Sigmoid colon (tissue), 7 donors: ENCODE data around the gene CTXND1. TPM values are rescaled to one million over a fixed set of nuclear protein-coding genes. Genes with fewer than 3 reads are reported as not detected.

Experiments
- DNase-seq: peaks from one replicate; pipeline ENCODE4 v3.0.0-alpha.2; 2019
- H3K27ac ChIP-seq, 4 donors: fragments of 200-600 bp; sonication (generic); one replicate each; pipeline ENCODE4 v1.5.1; 2016 to 2019; ENCODE audit warnings: mild to moderate bottlenecking in 1 of 4
- H3K27me3 ChIP-seq, 3 donors: fragments of 200-600 bp; sonication (generic); one replicate each; pipeline ENCODE4 v1.5.1; 2019; ENCODE audit warnings: mild to moderate bottlenecking in 1 of 3
- H3K36me3 ChIP-seq, 4 donors: fragments of 200-600 bp; sonication (generic); one replicate each; pipeline ENCODE4 v1.5.1; 2016 to 2019
- H3K4me1 ChIP-seq, 4 donors: fragments of 200-600 bp; sonication (generic); one replicate each; pipeline ENCODE4 v1.5.1; 2017 to 2019
- H3K4me3 ChIP-seq, 4 donors: fragments of 200-600 bp; sonication (generic); one replicate each; pipeline ENCODE4 v1.5.1; 2017 to 2019; ENCODE audit warnings: mild to moderate bottlenecking in 2 of 4, moderate library complexity in 1 of 4
- H3K9me3 ChIP-seq, 4 donors: fragments of 200-600 bp in 3 of 4; sonication (generic) in 3 of 4; one replicate each; pipeline versions ENCODE4 v1.5.1 to v1.6.1; 2013 to 2019
- CTCF ChIP-seq, 4 experiments: fragments of 450-650 bp in 3 of 4; fragments of 200-600 bp in 1 of 4; IDR thresholded peaks; one replicate each; pipeline ENCODE4 v1.5.1; 2016 to 2019; ENCODE audit warnings: antibody characterized with exemption in 4 of 4, mild to moderate bottlenecking in 3 of 4, moderate library complexity in 2 of 4
- EP300 ChIP-seq, 4 donors: sonication (generic); formaldehyde crosslinking; IDR thresholded peaks; one replicate each; pipeline ENCODE4 v1.6.1; 2017; ENCODE audit warnings: antibody characterized with exemption in 4 of 4
- POLR2A ChIP-seq, 2 donors: fragments of 450-650 bp; IDR thresholded peaks; one replicate each; pipeline ENCODE4 v1.6.1; 2016; ENCODE audit warnings: antibody characterized with exemption in 2 of 2, mild to moderate bottlenecking in 2 of 2, moderate library complexity in 2 of 2
- POLR2AphosphoS5 ChIP-seq, 4 donors: sonication (generic); formaldehyde crosslinking; IDR thresholded peaks; one replicate each; pipeline ENCODE4 v1.6.1; 2017; ENCODE audit warnings: antibody characterized with exemption in 4 of 4
- WGBS, 2 donors: extraction: QIAGEN DNeasy Blood & Tissue Kit; methylation state at CpG; one replicate each; pipeline ENCODE4 v1.1.7; 2013; 5-methylcytosine and 5-hydroxymethylcytosine counted together
- intact Hi-C: fragments of 100-400 bp; cut with DNase I; formaldehyde crosslinking; loops from one replicate; pipeline ENCODE4 v1.15.1; 2023
- polyA plus RNA-seq, 3 donors: library from polyadenylated mRNA; stranded (reverse); fragments of 200-250 nt; gene quantifications; one replicate each; pipeline ENCODE4 v1.2.3, GENCODE V29; 2013
- total RNA-seq, 4 donors: library from RNA; depleted of rRNA; stranded (reverse); fragments of >200 nt; gene quantifications; one replicate each; pipeline ENCODE4 v1.1.0, GENCODE V29; 2016
- donor health status: healthy with polysubstance abuse.
- donor health status: Bipolar disorder and iron deficiency.
- donor health status: healthy.

CTXND1 gene
- total and polyA plus RNA-seq, 7 donors = 0.16 to 0.71 (median 0.55) TPM

- Histone ChIP-seq H3K9me3 (no peaks in the 10 kb centered on the region), H3K4me1 (no peaks in the 10 kb centered on the region), H3K27ac (no peak overlapping the region), H3K27me3 (peaks cover 0 to 4% (median 0%) of the 10 kb centered on the region in 3 donors), H3K36me3 (no peaks in the 10 kb centered on the region), H3K4me3 (no peak overlapping the region)
- 89 to 93% methylated on average over 26 of the region's 26 CpGs for WGBS, 2 donors
- no peak for TF ChIP-seq POLR2A (IDR thresholded peaks at IDR 0.05)
- no peak for TF ChIP-seq EP300 (IDR thresholded peaks at IDR 0.05)
- TF ChIP-seq POLR2AphosphoS5 (IDR thresholded peaks at IDR 0.05) = no peak
- TF ChIP-seq CTCF (IDR thresholded peaks at IDR 0.05) = no peak
- DNase-seq = no peak
- intact Hi-C loops = no loop called here
Measured at GRCh38 chr15:80201256-80202015, 50.6 kb downstream of the CTXND1 start.

GRCh38 chr15:80199869-80200268 lies 52.1 kb downstream of the CTXND1 start:
- no peak for DNase-seq
- Histone ChIP-seq H3K27me3 (peaks cover 0 to 4% (median 0%) of the 10 kb centered on the region in 3 donors), H3K9me3 (no peaks in the 10 kb centered on the region), H3K4me1 (no peaks in the 10 kb centered on the region), H3K27ac (no peak overlapping the region), H3K36me3 (no peaks in the 10 kb centered on the region), H3K4me3 (no peak overlapping the region)
- WGBS, 2 donors = 89 to 90% methylated on average over 3 of the region's 3 CpGs
- TF ChIP-seq EP300 (IDR thresholded peaks at IDR 0.05) (no peak), CTCF (IDR thresholded peaks at IDR 0.05) (no peak), POLR2A (IDR thresholded peaks at IDR 0.05) (no peak), POLR2AphosphoS5 (IDR thresholded peaks at IDR 0.05) (no peak)
- intact Hi-C loops = no loop called here

GRCh38 chr15:80199366-80199765 lies 52.6 kb downstream of the CTXND1 start:
- intact Hi-C loops = no loop called here
- Histone ChIP-seq H3K36me3 (no peaks in the 10 kb centered on the region), H3K27ac (no peak overlapping the region), H3K4me3 (no peak overlapping the region), H3K9me3 (no peaks in the 10 kb centered on the region), H3K4me1 (no peaks in the 10 kb centered on the region), H3K27me3 (peaks cover 0 to 4% (median 0%) of the 10 kb centered on the region in 3 donors)
- no peak for DNase-seq
- no peak for TF ChIP-seq EP300 (IDR thresholded peaks at IDR 0.05)
- no peak for TF ChIP-seq POLR2A (IDR thresholded peaks at IDR 0.05)
- TF ChIP-seq CTCF (IDR thresholded peaks at IDR 0.05) = no peak
- TF ChIP-seq POLR2AphosphoS5 (IDR thresholded peaks at IDR 0.05) = no peak
- 70 to 80% methylated on average over 2 of the region's 2 CpGs for WGBS, 2 donors

- TF ChIP-seq POLR2A (IDR thresholded peaks at IDR 0.05) = no peak
- no peak for TF ChIP-seq EP300 (IDR thresholded peaks at IDR 0.05)
- no peak for TF ChIP-seq CTCF (IDR thresholded peaks at IDR 0.05)
- no peak for TF ChIP-seq POLR2AphosphoS5 (IDR thresholded peaks at IDR 0.05)
- no peak overlapping the region for H3K4me3 ChIP-seq
- no peaks in the 10 kb centered on the region for H3K9me3 ChIP-seq
- WGBS, 2 donors = 86 to 88% methylated on average over 1 of the region's 1 CpG
- no peaks in the 10 kb centered on the region for H3K4me1 ChIP-seq
- no peaks in the 10 kb centered on the region for H3K36me3 ChIP-seq
- no peaks in the 10 kb centered on the region for H3K27me3 ChIP-seq
- DNase-seq = no peak
- H3K27ac ChIP-seq = no peak overlapping the region
- intact Hi-C loops = no loop called here
Measured at GRCh38 chr15:80194914-80195313, 57.1 kb downstream of the CTXND1 start.
